Measurements from ENCODE around the gene VAV3.
"Not testable (repeated sequence)": the region's sequence is repeated elsewhere in the genome, so short reads cannot be mapped to it uniquely, and the experiment has no call there.

Gene VAV3

GRCh38 chr1:107710005-107710404 lies 255.0 kb downstream of the VAV3 start:
- no peak for FAIRE-seq

- no peak for FAIRE-seq
Measured at GRCh38 chr1:107707111-107707510, 257.9 kb downstream of the VAV3 start.

GRCh38 chr1:107706182-107706581 lies 258.8 kb downstream of the VAV3 start:
- FAIRE-seq, result no peak

GRCh38 chr1:107704911-107705310 lies 260.1 kb downstream of the VAV3 start:
- FAIRE-seq, result no peak

- no peak for FAIRE-seq
Measured at GRCh38 chr1:107702946-107703571, 261.9 kb downstream of the VAV3 start.

- FAIRE-seq, result not testable (repeated sequence)
Measured at GRCh38 chr1:107700651-107701050, 264.3 kb downstream of the VAV3 start.

GRCh38 chr1:107698161-107698560 lies 266.8 kb downstream of the VAV3 start:
- FAIRE-seq, result no peak

GRCh38 chr1:107695341-107695740 lies 269.6 kb downstream of the VAV3 start:
- no peak for FAIRE-seq

- FAIRE-seq, result no peak
Measured at GRCh38 chr1:107692580-107693345, 272.2 kb downstream of the VAV3 start.

GRCh38 chr1:107691540-107691939 lies 273.4 kb downstream of the VAV3 start:
- FAIRE-seq, result no peak

GRCh38 chr1:107690491-107690890 lies 274.5 kb downstream of the VAV3 start:
- FAIRE-seq, result no peak

- FAIRE-seq, result no peak
Measured at GRCh38 chr1:107689733-107690132, 275.2 kb downstream of the VAV3 start.

GRCh38 chr1:107689159-107689558 lies 275.8 kb downstream of the VAV3 start:
- no peak for FAIRE-seq

- FAIRE-seq, result no peak
Measured at GRCh38 chr1:107687849-107688753, 276.9 kb downstream of the VAV3 start.

- peak; percentile 83 for FAIRE-seq
Measured at GRCh38 chr1:107683683-107684082, 281.3 kb downstream of the VAV3 start.

GRCh38 chr1:107683191-107683657 lies 281.8 kb downstream of the VAV3 start:
- FAIRE-seq, result peak; percentile 83

- FAIRE-seq, result peak; percentile 58
Measured at GRCh38 chr1:107682467-107682866, 282.5 kb downstream of the VAV3 start.

GRCh38 chr1:107681001-107681479 lies 283.9 kb downstream of the VAV3 start:
- FAIRE-seq, result no peak

GRCh38 chr1:107680579-107680985 lies 284.4 kb downstream of the VAV3 start:
- FAIRE-seq, result no peak

GRCh38 chr1:107679411-107679953 lies 285.5 kb downstream of the VAV3 start:
- no peak for FAIRE-seq

- FAIRE-seq, result no peak
Measured at GRCh38 chr1:107678993-107679392, 286.0 kb downstream of the VAV3 start.

- FAIRE-seq, result no peak
Measured at GRCh38 chr1:107677697-107678096, 287.3 kb downstream of the VAV3 start.

- no peak for FAIRE-seq
Measured at GRCh38 chr1:107674486-107674885, 290.5 kb downstream of the VAV3 start.
